ENCODE data around the gene HK2.
"Not testable (repeated sequence)": the region's sequence is repeated elsewhere in the genome, so short reads cannot be mapped to it uniquely, and the experiment has no call there.

HK2 gene

DNA sequence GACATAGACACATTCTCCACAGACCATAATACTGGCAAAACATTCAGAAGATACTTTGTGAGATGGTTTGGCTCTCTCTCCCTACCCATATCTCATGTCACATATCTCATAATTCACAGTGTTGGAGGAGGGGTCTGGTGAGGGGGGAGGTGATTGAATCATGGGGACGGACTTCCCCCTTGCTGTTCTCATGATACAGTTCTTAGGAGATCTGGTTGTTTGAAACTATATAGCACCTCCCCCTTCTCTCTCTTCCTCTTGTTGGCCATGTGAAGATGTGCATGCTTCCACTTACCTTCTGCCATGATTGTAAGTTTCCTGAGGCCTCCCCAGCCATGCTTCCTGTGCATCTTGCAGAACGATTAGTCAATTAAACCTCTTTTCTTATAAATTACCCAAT lies 61.1 kb downstream of the HK2 start:
- no peak for DNase-seq (ENCODE audit: low read depth)
- TF ChIP-seq, protein P1, sequence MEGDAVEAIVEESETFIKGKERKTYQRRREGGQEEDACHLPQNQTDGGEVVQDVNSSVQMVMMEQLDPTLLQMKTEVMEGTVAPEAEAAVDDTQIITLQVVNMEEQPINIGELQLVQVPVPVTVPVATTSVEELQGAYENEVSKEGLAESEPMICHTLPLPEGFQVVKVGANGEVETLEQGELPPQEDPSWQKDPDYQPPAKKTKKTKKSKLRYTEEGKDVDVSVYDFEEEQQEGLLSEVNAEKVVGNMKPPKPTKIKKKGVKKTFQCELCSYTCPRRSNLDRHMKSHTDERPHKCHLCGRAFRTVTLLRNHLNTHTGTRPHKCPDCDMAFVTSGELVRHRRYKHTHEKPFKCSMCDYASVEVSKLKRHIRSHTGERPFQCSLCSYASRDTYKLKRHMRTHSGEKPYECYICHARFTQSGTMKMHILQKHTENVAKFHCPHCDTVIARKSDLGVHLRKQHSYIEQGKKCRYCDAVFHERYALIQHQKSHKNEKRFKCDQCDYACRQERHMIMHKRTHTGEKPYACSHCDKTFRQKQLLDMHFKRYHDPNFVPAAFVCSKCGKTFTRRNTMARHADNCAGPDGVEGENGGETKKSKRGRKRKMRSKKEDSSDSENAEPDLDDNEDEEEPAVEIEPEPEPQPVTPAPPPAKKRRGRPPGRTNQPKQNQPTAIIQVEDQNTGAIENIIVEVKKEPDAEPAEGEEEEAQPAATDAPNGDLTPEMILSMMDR (IDR thresholded peaks at IDR 0.05; ENCODE audit: insufficient read depth, low read depth, low read length, missing control alignments), result no peak
- no peak overlapping the region for H3K4me3 ChIP-seq (ENCODE audit: low read length)

DNA sequence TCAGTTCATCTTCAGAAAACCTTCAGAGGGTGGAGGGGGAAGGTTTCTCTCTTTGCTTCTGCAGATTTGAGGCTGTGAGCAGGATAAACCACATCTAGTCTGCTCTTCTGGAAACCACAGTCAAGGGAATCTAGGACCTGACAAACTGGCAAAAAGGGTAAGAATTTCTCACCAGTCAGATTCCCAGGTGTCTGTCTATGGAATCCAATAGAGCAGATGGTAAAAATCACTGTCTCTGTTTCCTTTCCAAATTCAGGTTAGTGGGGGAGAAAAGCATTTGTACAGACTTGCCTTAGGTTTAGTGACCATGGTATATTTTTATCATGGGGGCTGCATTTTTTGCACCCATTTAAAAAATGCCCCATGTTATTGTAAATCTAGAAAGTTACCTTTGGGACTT lies 62.3 kb downstream of the HK2 start:
- no peak overlapping the region for H3K4me3 ChIP-seq (ENCODE audit: low read length)
- DNase-seq (ENCODE audit: low read depth), result no peak
- TF ChIP-seq, protein P1 (IDR thresholded peaks at IDR 0.05; ENCODE audit: insufficient read depth, low read depth, low read length, missing control alignments), result no peak

DNA sequence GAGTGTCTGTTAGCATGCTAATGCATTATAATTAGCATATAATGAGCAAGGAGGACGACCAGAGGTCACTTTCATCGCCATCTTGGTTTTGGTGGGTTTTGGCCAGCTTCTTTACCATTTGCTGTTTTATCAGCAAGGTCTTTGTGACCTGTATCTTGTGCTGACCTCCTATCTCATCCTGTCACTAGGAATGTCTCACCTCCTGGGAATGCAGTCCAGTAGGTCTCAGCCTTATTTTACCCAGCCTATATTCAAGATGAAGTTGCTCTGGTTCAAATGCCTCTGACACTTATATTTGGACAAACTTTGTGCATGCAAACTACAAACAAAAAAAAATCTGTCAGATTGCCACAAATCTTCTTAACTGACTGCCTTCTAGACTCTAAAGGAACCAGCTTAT lies 66.3 kb downstream of the HK2 start:
- not testable (repeated sequence) for H3K4me3 ChIP-seq (ENCODE audit: low read length); DNase-seq (ENCODE audit: low read depth)

DNA sequence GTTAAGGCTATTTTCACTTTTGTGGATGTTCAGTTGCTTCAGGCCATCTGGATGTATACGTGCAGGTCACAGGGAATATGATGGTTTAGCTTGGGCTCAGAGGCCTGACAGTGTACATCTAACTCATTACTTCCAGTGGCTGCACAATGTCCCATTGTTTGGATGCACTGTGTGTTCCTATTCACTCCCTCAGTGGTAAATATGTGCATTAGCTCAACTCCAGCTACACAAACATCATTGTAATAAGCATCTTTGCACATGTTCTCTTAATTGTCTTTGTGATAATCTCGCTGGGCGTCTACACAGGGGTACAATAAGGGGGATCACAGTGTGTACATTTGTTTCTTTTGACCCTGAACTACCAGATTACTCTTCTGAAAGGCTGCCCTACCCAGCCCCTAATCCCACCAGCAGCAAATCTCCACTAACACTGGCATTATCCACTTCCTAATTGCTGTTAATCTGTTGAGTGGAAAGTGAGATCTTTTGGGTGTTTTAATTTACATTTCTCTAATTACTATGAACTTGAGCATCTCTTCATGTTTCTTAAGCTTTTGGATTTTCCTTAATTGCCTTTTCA lies 68.4 kb downstream of the HK2 start:
- no peak overlapping the region for H3K4me3 ChIP-seq (ENCODE audit: low read length)
- no peak for DNase-seq (ENCODE audit: low read depth)
- TF ChIP-seq, protein P1 (IDR thresholded peaks at IDR 0.05; ENCODE audit: insufficient read depth, low read depth, low read length, missing control alignments), result no peak

DNA sequence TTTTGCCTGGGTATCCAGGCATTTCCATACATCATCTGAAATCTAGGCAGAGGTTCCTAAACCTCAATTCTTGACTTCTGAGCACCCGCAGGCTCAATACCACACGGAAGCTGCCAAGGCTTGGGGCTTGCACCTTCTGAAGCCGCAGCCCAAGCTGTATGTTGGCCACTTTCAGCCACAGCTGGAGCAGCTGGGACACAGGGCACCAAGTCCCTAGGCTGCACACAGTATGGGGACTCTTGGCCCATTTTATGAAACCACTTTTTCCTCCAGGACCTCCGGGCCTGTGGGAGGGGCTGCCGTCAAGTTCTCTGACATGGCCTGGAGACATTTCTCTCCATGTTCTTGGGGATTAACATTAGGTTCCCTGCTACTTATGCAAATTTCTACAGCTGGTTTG lies 72.5 kb downstream of the HK2 start:
- H3K4me3 ChIP-seq (ENCODE audit: low read length), result no peak overlapping the region
- TF ChIP-seq, protein P1 (IDR thresholded peaks at IDR 0.05; ENCODE audit: insufficient read depth, low read depth, low read length, missing control alignments), result no peak
- DNase-seq (ENCODE audit: low read depth), result no peak

DNA sequence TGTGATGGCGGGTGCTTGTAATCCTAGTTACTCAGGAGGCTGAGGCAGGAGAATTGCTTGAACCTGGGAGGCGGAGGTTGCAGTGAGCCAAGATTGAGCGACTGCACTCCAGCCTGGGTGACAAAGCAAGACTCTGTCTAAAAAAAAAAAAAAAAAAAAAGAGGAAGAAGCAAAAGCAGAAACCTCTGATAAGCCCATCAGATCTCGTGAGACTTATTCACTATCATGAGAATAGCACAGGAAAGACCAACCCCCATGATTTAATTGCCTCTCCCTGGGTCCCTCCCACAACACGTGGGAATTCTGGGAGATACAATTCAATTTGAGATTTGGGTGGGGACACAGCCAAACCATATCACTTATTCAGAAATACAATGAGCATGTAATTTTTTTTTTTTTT lies 73.6 kb downstream of the HK2 start:
- H3K4me3 ChIP-seq (ENCODE audit: low read length); DNase-seq (ENCODE audit: low read depth): not testable (repeated sequence)

DNA sequence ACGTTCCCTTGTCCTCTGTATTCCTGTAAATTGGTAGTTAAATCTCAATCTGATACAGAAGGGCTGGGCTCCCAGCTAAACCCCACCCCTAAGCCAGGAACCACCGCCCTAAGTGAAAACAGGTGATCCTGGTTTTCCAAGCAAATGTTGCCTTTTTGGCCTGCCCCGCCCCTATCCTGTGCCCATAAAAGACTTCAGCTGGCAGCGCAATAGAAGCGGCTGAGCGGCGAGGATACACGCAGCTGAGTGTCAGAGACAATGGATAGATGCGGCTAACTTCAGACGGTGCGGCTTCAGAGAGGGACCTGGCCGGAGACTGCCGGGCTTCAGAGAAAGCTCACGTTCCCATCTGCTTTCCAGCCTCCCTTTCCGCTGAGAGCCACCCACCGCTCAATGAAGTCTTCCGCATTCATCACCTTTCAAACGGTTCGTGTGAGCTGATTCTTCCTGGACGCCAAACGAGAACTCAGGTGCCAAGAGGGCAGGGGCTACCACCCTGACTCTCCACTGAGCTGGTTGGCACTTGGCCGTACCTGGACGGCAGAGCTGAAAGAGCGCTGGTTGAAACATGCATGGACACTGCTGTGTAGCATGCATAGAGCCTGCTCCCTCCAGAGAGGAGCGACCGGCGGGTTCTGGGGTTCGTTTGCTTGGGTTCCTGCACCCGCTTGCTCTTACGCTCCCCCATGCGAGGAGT lies 75.0 kb downstream of the HK2 start:
- H3K4me3 ChIP-seq (ENCODE audit: low read length), result peak overlapping the region; percentile 35
- TF ChIP-seq, protein P1 (IDR thresholded peaks at IDR 0.05; ENCODE audit: insufficient read depth, low read depth, low read length, missing control alignments), result no peak
- peak; percentile 42 for DNase-seq (ENCODE audit: low read depth)

DNA sequence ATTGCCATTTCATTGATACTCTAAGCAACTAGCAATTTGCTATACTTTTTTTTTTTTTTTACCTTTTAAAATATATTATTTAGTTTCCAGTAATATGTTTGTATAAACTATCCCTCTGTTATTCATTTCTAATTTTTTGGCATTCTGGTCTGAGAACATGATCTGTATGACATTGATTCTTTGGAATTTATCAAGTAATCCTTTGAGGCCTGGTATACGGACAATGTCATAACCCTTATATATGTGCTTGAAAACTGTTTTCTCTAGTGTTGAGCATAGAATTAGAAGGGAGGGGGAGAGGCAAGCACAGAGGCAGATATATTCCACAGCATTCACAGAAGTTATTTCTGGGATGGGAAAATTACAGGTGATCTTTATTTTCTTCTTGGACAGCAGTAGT lies 76.3 kb downstream of the HK2 start:
- H3K4me3 ChIP-seq (ENCODE audit: low read length), result no peak overlapping the region
- DNase-seq (ENCODE audit: low read depth), result no peak
- TF ChIP-seq, protein P1 (IDR thresholded peaks at IDR 0.05; ENCODE audit: insufficient read depth, low read depth, low read length, missing control alignments), result no peak

Data from epithelial cell of esophagus (primary cell).